Stimulated activated CD4-positive, alpha-beta T cell treated with anti-CD3 and anti-CD28 coated beads, Interleukin-4, amount 100 ng/mL, for 48 hours (primary cell): Measurements from ENCODE around the gene CYP4F8.
"Not testable (repeated sequence)": the region's sequence is repeated elsewhere in the genome, so short reads cannot be mapped to it uniquely, and the experiment has no call there.

Experiments used
- DNase-seq, 2 donors: peaks; one replicate each; pipeline ENCODE4 v3.0.0-alpha.2; 2020; ENCODE audit warnings: low read depth in 2 of 2

CYP4F8 gene

DNA sequence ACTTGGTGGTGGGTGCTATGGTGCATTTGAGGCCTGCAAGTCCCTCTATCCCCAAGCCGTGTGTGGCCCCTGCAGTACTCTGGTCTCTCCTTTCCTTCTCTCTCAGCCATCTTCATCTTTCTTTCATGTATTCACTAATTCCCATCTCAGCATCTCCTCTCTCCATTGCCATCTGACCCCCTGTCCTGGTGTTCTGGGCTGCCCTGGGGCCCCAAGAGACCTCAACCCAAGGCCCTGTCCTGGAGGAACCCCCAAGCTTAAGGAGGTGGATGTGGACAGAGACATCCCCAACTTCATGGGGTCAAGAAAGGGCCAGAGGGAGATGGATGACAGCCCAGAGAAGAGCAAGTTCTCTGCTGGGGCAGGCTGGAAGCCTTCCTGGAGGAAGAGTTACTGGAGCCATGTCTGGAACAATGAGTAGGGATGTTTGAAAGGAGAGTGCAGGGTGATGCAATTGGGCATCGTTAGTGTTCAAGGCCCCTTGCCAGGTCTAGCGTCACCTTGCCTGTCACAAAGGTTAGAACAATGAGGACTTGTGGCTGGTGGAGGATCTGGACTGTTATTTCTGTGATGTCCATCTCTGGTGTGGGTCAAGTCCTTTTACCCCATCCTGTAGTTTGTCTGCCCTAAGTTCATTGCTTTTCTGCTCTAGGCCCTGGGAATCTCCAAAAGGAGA is 29.2 kb downstream of the CYP4F8 start:
- DNase-seq = no peak

DNA sequence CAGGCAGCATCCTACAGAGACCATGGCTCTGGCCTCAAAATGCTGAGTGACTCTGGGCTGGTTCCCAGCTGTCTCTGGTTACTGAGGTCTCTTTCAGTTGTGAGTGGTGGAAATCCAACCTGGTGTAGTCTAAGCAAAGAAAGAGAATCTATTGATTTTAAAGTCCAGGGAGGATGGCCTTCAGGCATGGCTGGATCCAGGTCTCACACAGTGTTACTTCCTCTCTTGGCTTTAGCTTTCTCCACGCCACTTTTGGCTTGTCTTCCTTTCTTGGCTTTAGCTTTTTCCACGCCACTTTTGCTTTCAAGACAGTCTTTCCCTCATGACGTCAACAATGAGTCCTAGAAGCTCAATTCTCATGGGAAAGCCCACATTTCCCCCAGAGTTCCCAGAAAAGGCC is 29.8 kb downstream of the CYP4F8 start:
- DNase-seq = no peak

- DNase-seq = no peak
Measured at GRCh38 chr19:15649526-15649925, 34.5 kb downstream of the CYP4F8 start.

GRCh38 chr19:15650123-15650522 is 35.1 kb downstream of the CYP4F8 start:
- not testable (repeated sequence) for DNase-seq

DNA sequence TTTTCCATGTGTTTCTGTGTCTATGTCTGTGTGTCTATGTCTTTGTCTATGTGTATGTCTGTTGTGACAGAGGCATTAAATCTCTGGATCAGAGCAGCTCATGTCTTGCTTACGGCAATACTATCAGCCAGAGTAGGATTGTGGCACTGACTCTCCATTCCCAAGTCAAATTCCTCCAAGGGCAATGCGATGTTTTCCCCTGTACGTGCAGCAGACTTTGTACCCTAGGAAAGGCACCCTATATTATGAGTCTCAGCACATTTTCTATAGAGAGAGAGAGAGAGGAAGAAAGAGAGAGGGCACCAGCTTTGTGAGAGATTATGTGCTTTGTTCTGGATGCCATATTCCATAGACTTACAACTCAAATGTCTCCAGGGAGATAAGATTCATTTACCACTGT is 36.8 kb downstream of the CYP4F8 start:
- DNase-seq = no peak

GRCh38 chr19:15652559-15653278 is 37.7 kb downstream of the CYP4F8 start:
- DNase-seq = no peak

- no peak for DNase-seq
Measured at GRCh38 chr19:15656467-15656866, 41.4 kb downstream of the CYP4F8 start.

- no peak for DNase-seq
Measured at GRCh38 chr19:15663247-15663646, 48.2 kb downstream of the CYP4F8 start.

GRCh38 chr19:15666186-15666585 is 51.2 kb downstream of the CYP4F8 start:
- DNase-seq = no peak

- DNase-seq = no peak
Measured at GRCh38 chr19:15666883-15667282, 51.9 kb downstream of the CYP4F8 start.

DNA sequence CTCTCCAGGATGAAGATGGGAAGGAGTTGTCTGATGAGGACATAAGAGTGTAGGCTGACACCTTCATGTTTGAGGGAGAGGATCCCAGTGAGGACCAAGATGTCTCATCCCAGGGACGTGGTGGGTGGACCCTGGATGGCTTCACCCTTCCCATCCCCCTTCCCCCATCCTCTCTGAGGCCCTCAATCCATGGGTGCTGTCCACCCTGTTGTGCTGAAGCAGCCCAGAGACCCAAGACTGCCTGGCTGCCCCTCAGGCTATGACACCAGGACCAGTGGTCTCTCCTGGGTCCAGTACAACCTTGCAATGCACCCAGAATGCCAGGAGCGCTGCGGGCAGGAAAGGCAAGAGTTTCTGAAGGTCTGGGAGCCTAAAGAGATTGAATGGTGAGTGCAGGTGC is 54.4 kb downstream of the CYP4F8 start:
- DNase-seq = no peak

GRCh38 chr19:15669891-15670290 is 54.9 kb downstream of the CYP4F8 start:
- DNase-seq = no peak

GRCh38 chr19:15671237-15671821 is 56.3 kb downstream of the CYP4F8 start:
- DNase-seq = no peak

GRCh38 chr19:15671891-15672579 is 57.0 kb downstream of the CYP4F8 start:
- no peak for DNase-seq

DNA sequence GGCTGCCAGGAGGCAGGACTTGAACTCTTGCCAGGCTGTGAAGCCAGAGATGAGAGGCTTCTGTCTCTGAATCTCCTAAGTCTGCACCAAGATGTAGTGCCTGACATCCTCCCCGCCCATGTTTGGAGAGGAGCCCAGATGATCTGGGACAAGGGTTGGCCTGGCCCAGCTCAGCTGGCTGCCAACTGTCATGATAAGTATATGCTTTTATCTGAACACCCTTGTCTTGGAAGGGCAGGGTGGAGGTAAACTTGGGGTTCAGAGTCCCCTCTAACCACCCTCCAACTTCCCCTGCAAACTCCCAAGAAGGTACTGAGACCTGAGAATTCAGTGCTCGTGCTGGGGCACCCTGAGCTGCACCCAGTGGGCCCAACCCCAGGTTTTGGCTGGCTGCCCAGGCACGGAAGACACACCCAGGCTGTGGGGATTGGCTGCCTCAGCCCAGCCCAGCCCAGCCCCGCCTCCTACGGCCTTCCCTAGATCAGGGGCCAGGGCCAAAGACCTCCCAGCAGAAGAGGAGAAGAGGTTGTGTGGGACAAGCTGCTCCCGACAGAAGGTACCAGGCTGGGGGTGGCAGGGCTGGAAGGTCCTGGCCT is 57.7 kb downstream of the CYP4F8 start, which contains the start of gene CYP4F12:
Gene CYP4F12 (plus strand): TSS at position 508 of the 596 bp plus-strand sequence. CDS start 443 bp downstream, outside the sequence.
- peak in 1 of 2 donors; percentile 8 for DNase-seq

GRCh38 chr19:15673176-15673654 is 58.2 kb downstream of the CYP4F8 start:
- DNase-seq = no peak

DNA sequence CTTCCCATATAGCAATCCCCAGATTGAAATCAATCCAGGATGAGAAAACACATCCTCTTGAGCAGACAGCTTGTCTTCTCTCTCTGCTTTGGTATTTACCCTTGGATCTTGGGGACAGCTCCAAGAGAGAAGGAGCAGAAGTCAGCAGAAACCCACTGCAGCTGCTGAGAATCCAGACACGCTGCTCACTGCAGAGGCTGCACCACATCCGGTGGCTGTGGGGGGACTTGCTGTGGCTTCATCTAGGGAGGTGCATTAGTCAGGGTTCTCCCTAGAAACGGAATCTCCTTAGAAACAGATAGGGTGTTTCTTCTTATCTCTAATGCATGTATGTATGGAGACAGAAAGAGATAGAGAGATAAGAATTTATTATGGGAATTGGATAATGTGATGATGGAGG is 60.5 kb downstream of the CYP4F8 start:
- DNase-seq = no peak

DNA sequence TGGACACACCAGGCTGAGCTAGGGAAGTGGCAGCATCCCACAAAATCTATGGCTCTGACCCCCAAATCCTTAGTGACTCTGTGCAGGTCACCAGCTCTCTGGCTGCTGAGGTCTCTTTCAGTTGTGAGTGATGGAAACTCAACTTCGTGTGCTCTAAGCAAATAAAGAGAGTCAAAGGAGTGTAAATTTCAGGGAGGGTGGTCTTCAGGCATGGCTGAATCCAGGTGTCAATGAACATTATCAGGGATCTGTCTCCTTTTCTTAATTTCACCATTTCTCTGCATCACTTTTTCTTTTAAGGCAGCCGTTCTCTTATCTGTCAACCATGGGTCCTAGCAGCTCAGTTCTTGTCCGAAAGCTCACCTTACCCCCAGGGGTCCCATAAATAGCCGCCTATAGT is 64.1 kb downstream of the CYP4F8 start:
- DNase-seq = no peak

DNA sequence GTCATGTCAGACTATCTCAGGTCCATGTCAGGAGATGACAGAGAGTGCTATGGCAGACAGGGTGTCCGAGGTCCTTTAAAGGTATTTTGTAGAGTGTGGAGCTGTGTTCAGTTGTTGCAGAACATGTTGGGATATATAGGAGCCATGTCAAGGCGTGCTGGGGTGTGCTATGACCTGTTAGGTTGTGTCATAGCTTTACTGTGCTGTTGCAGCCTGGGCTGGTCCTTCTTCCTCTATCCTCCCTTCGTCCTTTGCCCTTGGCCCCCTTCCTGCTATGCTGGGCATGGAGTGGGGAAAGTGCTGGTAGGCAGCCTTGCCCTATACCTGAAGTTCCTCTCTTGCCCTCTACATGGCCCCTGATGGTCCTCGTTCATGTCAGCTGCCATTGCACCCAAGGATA is 64.8 kb downstream of the CYP4F8 start:
- DNase-seq = not testable (repeated sequence)
